Fibroblast of lung (primary cell): ENCODE results near the gene DNAJA3. TPM values are rescaled to one million over a fixed set of nuclear protein-coding genes. Genes with fewer than 3 reads are reported as not detected.

Experiments
- DNase-seq, 2 donors: peaks; one replicate each; pipeline versions ENCODE4 v3.0.0 to v3.0.0-alpha.2; 2010; ENCODE audit warnings: low read depth in 2 of 2
- H2AFZ ChIP-seq: 2 replicates; pipeline ENCODE4 v1.5.1; 2012; ENCODE audit warnings: low read length, control low read depth, inconsistent platforms
- H3K27ac ChIP-seq: 2 replicates; pipeline ENCODE4 v1.5.1; 2011; ENCODE audit warnings: low read length, control low read depth; ENCODE audit not compliant: insufficient read depth
- H3K27me3 ChIP-seq: 2 replicates; pipeline ENCODE4 v1.5.1; 2011; ENCODE audit warnings: mild to moderate bottlenecking, low read length; ENCODE audit not compliant: control insufficient read depth, insufficient read depth
- H3K36me3 ChIP-seq: 2 replicates; pipeline ENCODE4 v1.5.1; 2011; ENCODE audit warnings: low read length; ENCODE audit not compliant: control insufficient read depth, insufficient read depth
- H3K4me1 ChIP-seq: 2 replicates; pipeline ENCODE4 v1.5.1; 2011; ENCODE audit warnings: low read length; ENCODE audit not compliant: control insufficient read depth, insufficient read depth; ENCODE audit errors: extremely low read depth
- H3K4me2 ChIP-seq: 2 replicates; pipeline ENCODE4 v1.5.1; 2011; ENCODE audit warnings: low read length, control low read depth; ENCODE audit not compliant: insufficient read depth; ENCODE audit errors: extremely low read depth
- H3K4me3 ChIP-seq, 4 experiments: fragments of 200-600 bp in 1 of 4; sonication (generic) in 1 of 4; replicated peaks in 1 of 4; 2 replicates each; pipeline ENCODE4 v1.5.1; 2011 to 2016; ENCODE audit warnings: low read length in 4 of 4, low read depth in 3 of 4, mild to moderate bottlenecking in 3 of 4, control low read depth in 2 of 4, inconsistent platforms in 1 of 4, mixed read lengths in 1 of 4; ENCODE audit not compliant: insufficient read depth in 1 of 4; ENCODE audit errors: control extremely low read depth in 1 of 4
- H3K79me2 ChIP-seq: 2 replicates; pipeline ENCODE4 v1.5.1; 2012; ENCODE audit warnings: mild to moderate bottlenecking, low read length, inconsistent platforms; ENCODE audit not compliant: control insufficient read depth, insufficient read depth
- H3K9ac ChIP-seq: 2 replicates; pipeline ENCODE4 v1.5.1; 2011; ENCODE audit warnings: mild to moderate bottlenecking, low read length, control low read depth; ENCODE audit not compliant: insufficient read depth
- H3K9me3 ChIP-seq: 2 replicates; pipeline ENCODE4 v1.5.1; 2012; ENCODE audit warnings: low read depth, low read length; ENCODE audit not compliant: control insufficient read depth, insufficient read depth
- H4K20me1 ChIP-seq: 2 replicates; pipeline ENCODE4 v1.5.1; 2011; ENCODE audit warnings: low read length; ENCODE audit not compliant: control insufficient read depth, insufficient read depth; ENCODE audit errors: extremely low read depth
- EZH2 ChIP-seq: IDR thresholded peaks from 2 replicates; pipeline ENCODE4 v1.5.1; 2012; ENCODE audit warnings: low read length, control low read depth, mild to moderate bottlenecking; ENCODE audit errors: missing control alignments
- polyA plus RNA-seq, 2 donors: library from polyadenylated mRNA; depleted of rRNA in 1 of 2; stranded (reverse) in 1 of 2; unstranded in 1 of 2; fragments of >200 nt; gene quantifications; 2 replicates each; pipeline ENCODE4 v1.2.1, GENCODE V29; 2011 to 2012; ENCODE audit warnings: missing spikeins in 1 of 2
- total RNA-seq: library from RNA; depleted of rRNA; stranded (reverse); fragments of >200 nt; gene quantifications from 2 replicates; pipeline ENCODE4 v1.2.1, GENCODE V29; 2014
- TF ChIP-seq, protein P1 (sequence below), 2 donors: IDR thresholded peaks in 1 of 2; conservative IDR thresholded peaks in 1 of 2; 1 replicate in 1 of 2; 2 replicates in 1 of 2; pipeline ENCODE4 v1.5.1; 2011 to 2012; ENCODE audit warnings: low read length in 2 of 2, control low read depth in 1 of 2, inconsistent platforms in 1 of 2, low read depth in 1 of 2, mild to moderate bottlenecking in 1 of 2

The DNAJA3 gene
- total and polyA plus RNA-seq, 2 donors (not counting 1 experiment from before 2014, with no cell fraction given) = 27.8 to 66.1 TPM

DNA sequence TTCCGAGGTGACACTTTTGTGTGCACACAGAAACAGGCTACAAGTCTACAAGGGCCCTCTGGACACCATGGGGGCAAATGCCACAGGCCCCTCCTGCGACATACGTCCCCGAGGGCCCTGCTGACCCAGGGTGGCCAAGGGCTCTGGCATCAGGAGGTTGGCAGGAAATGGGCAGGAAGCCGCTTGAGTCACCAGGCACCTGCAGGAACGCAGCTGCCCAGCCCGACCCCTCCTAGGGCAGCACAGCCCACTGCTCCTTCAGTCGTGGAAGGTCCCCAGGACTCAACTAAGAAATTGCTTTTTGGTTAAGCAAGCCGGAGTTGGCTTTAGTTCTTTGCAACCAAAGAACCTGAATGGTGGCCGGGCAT, 17.4 kb upstream of the DNAJA3 start:
- Histone ChIP-seq H3K9ac (no peak overlapping the region), H4K20me1 (no peaks in the 10 kb centered on the region)

DNA sequence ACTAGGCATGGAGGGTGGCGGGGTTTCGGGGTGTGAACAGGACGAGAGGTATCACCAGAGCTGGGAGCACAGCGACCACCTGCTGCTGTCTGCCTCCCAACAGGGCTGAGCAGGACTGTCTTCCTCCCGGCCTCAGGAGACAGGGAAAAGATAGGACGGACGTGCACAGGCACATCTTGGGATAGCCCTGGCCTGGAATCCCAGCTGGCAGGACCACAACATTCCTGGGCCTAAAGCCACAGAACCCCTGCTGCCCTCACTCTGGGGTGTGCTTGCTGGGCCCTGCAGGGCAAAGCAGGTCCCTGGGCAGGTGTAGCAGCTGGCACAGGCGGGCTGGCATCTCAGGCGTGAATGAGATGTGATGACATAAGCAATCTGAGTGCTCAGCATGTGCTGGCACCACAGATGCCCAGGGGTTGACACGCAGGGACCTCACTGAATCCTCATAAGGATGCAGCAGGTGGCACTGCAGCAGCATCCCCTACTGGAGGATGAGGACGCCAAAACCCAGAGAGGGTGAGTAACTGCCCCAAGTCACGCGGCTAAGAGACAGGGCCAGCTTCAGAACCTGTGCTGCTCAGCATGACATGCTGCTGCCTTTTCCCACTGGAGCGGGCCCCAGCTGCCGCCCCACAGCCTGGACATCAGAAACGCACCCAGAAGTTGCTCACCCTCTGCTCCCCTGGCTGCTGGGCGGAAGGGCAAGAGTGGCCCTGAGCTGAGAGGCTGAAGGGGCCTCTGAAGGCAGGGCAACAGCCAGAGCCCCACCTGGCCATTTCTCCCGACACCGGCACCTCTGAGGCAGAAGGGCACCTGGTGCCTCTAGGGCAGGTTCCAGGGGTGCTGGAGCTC, 16.4 kb upstream of the DNAJA3 start:
- no peak for TF ChIP-seq EZH2
- TF ChIP-seq, protein P1, sequence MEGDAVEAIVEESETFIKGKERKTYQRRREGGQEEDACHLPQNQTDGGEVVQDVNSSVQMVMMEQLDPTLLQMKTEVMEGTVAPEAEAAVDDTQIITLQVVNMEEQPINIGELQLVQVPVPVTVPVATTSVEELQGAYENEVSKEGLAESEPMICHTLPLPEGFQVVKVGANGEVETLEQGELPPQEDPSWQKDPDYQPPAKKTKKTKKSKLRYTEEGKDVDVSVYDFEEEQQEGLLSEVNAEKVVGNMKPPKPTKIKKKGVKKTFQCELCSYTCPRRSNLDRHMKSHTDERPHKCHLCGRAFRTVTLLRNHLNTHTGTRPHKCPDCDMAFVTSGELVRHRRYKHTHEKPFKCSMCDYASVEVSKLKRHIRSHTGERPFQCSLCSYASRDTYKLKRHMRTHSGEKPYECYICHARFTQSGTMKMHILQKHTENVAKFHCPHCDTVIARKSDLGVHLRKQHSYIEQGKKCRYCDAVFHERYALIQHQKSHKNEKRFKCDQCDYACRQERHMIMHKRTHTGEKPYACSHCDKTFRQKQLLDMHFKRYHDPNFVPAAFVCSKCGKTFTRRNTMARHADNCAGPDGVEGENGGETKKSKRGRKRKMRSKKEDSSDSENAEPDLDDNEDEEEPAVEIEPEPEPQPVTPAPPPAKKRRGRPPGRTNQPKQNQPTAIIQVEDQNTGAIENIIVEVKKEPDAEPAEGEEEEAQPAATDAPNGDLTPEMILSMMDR (conservative IDR thresholded peaks at IDR 0.05 in 1 of 2, IDR thresholded peaks at IDR 0.05 in 1 of 2; ENCODE audit: low read depth in 1 of 2, low read length in 2 of 2) = peak in 1 of 2 donors; percentile 11
- peaks cover 10% of the 10 kb centered on the region for H3K79me2 ChIP-seq
- no peak for DNase-seq
- peaks cover 22% of the 10 kb centered on the region for H3K4me1 ChIP-seq
- H3K36me3 ChIP-seq = peaks cover 9% of the 10 kb centered on the region
- H3K27me3 ChIP-seq = no peaks in the 10 kb centered on the region
- no peak overlapping the region for H3K9ac ChIP-seq
- no peaks in the 10 kb centered on the region for H4K20me1 ChIP-seq
- no peak overlapping the region for H3K4me3 ChIP-seq
- no peaks in the 10 kb centered on the region for H3K9me3 ChIP-seq
- no peak overlapping the region for H3K27ac ChIP-seq
- H2AFZ ChIP-seq = no peak overlapping the region
- no peak overlapping the region for H3K4me2 ChIP-seq

More for the DNA sequence above, 17.4 kb upstream of the DNAJA3 start:
- Histone ChIP-seq H3K79me2 (peaks cover 9% of the 10 kb centered on the region), H3K4me2 (peak overlapping the region; percentile 54), H3K4me1 (peaks cover 22% of the 10 kb centered on the region), H3K9me3 (no peaks in the 10 kb centered on the region), H3K4me3 (no peak overlapping the region), H3K27ac (no peak overlapping the region), H2AFZ (no peak overlapping the region), H3K36me3 (peaks cover 9% of the 10 kb centered on the region), H3K27me3 (no peaks in the 10 kb centered on the region)
- TF ChIP-seq, protein P1 (conservative IDR thresholded peaks at IDR 0.05 in 1 of 2, IDR thresholded peaks at IDR 0.05 in 1 of 2; ENCODE audit: low read depth in 1 of 2, low read length in 2 of 2) = no peak
- no peak for TF ChIP-seq EZH2
- DNase-seq = no peak

DNA sequence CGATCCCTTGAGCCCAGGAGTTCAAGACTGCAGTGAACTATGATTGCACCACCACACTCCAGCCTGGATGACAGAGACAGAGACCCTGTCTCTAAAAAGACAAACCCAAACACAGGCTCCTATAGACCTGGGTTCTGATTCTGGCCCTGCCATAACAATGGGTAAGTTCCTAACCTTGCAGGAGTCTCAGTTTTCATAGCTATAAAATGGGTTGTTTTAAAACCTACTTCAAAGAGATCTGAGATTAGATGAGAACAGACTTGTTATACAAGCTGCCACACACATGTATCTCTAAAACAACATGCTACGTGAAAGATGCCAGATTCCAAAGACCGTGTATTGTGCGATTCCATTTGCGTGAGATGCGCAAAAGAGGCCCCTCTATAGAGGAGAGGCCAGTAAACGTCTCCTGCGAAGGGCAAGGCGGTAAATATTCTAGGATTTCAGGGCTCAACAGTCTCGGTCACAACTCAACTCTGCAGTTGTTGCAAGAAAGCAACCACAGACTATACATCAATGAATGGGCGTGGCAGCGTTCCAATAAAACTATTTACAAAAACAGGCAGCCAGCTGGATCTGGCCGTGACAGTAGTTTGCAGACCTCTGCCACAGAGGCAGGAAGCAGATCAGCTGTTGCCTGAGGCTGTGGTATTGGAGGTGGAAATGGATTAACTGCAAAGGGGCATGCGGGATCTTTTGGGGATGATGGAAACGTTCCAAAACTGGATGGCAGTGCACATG, 15.2 kb upstream of the DNAJA3 start:
- H3K27me3 ChIP-seq = no peaks in the 10 kb centered on the region
- peak; percentile 91 to 99 for DNase-seq
- H3K9ac ChIP-seq = no peak overlapping the region
- no peak overlapping the region for H2AFZ ChIP-seq
- peak overlapping the region; percentile 11 for H3K27ac ChIP-seq
- TF ChIP-seq, protein P1 (conservative IDR thresholded peaks at IDR 0.05 in 1 of 2, IDR thresholded peaks at IDR 0.05 in 1 of 2; ENCODE audit: low read depth in 1 of 2, low read length in 2 of 2) = no peak
- TF ChIP-seq EZH2 = no peak
- H3K4me1 ChIP-seq = peaks cover 27% of the 10 kb centered on the region
- H3K9me3 ChIP-seq = no peaks in the 10 kb centered on the region
- H3K79me2 ChIP-seq = peaks cover 21% of the 10 kb centered on the region
- H4K20me1 ChIP-seq = no peaks in the 10 kb centered on the region
- no peak overlapping the region for H3K4me2 ChIP-seq
- H3K4me3 ChIP-seq = no peak overlapping the region
- peaks cover 5% of the 10 kb centered on the region for H3K36me3 ChIP-seq
